Omental fat pad (tissue), 4 donors: Measurements from ENCODE around the gene PAK3. TPM values are rescaled to one million over a fixed set of nuclear protein-coding genes. Genes with fewer than 3 reads are reported as not detected.

ENCODE experiments used
- ATAC-seq: fragments of 150-250 bp; one replicate; pipeline ENCODE4 v1.9.1; 2016; ENCODE audit warnings: mild to moderate bottlenecking, moderate library complexity; ENCODE audit not compliant: low FRiP score
- DNase-seq: peaks from one replicate; pipeline ENCODE4 v3.0.0-alpha.2; 2019; ENCODE audit warnings: low spot score
- total RNA-seq, 4 donors: library from RNA; depleted of rRNA; stranded (reverse); fragments of >200 nt; gene quantifications; one replicate each; pipeline ENCODE4 v1.1.0, GENCODE V29; 2016
- TF ChIP-seq, protein P1 (sequence below), 3 donors: fragments of 450-650 bp; IDR thresholded peaks; one replicate each; pipeline ENCODE4 v1.5.1; 2016 to 2017; ENCODE audit warnings: antibody characterized with exemption in 3 of 3, mild to moderate bottlenecking in 3 of 3, moderate library complexity in 2 of 3

The PAK3 gene
- total RNA-seq, 4 donors from 2014 or later: 0.72 to 2.7 (median 1.5) TPM

- no peak for ATAC-seq
These were observed 31.0 kb downstream of the PAK3 start for GRCh38 chrX:111127038-111127437.

DNA sequence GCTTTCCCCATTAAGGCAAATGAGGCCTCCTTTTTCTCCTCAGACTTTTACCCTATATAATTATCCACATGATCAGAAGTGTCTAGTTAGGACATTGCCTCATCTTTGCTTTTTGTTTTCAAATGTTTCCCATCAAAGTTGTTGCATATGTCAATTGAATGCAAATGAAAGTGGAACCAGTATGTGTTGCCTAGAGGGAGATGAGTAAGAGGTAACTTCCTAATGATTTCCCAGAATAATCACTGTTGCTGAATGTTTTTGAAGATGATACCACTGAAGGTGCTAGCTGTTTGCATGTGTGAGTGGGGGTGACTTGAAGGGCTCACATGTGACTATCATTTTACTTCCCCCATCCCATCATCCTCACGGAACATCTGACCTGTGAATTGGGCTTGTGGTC, 33.9 kb downstream of the PAK3 start:
- TF ChIP-seq, protein P1, sequence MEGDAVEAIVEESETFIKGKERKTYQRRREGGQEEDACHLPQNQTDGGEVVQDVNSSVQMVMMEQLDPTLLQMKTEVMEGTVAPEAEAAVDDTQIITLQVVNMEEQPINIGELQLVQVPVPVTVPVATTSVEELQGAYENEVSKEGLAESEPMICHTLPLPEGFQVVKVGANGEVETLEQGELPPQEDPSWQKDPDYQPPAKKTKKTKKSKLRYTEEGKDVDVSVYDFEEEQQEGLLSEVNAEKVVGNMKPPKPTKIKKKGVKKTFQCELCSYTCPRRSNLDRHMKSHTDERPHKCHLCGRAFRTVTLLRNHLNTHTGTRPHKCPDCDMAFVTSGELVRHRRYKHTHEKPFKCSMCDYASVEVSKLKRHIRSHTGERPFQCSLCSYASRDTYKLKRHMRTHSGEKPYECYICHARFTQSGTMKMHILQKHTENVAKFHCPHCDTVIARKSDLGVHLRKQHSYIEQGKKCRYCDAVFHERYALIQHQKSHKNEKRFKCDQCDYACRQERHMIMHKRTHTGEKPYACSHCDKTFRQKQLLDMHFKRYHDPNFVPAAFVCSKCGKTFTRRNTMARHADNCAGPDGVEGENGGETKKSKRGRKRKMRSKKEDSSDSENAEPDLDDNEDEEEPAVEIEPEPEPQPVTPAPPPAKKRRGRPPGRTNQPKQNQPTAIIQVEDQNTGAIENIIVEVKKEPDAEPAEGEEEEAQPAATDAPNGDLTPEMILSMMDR (IDR thresholded peaks at IDR 0.05): no peak

More at GRCh38 chrX:111127038-111127437, 31.0 kb downstream of the PAK3 start:
- TF ChIP-seq, protein P1 (IDR thresholded peaks at IDR 0.05): no peak
- DNase-seq: no peak

DNA sequence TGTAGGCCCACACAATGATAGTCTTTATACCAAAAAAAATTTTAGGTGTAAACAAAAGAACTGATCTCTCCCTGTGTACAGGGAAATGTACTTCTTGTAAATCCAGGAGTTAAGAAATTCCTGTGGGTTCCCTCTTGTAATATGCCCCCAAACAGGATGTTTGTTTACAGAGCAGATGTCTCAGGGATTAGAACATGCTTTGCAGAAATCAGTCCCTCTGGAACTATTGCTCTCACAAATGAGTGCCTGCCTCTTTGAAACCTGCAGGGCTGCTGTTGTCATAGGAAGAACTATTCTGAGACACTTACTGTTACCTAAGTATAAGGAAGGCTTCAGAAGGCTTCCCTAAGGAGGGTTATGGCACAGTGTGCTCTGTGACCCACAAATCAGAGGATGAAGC, 35.6 kb downstream of the PAK3 start:
- no peak for ATAC-seq

More for the DNA sequence above, 33.9 kb downstream of the PAK3 start:
- DNase-seq (no peak), ATAC-seq (no peak)

DNA sequence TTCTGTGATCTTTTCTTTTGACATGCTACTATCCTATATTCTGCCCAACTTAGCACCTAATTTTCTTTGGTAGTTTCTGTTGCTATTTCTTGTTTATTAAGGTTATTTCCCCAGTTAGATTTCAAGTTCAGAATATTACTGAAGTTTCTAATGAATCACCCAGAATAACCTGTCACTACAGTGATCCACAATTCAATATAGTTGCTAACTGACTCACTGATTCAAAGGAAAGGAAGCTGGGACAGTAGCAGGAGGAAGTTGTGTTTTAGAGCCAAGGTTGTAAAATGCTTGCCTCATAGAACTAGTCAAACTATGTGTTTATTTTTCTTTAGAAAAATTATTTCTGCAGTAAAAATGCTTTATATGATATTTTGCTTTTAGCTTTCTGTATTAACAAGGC, 37.4 kb downstream of the PAK3 start:
- DNase-seq: no peak
- TF ChIP-seq, protein P1 (IDR thresholded peaks at IDR 0.05): no peak
- ATAC-seq: no peak

More for the DNA sequence above, 35.6 kb downstream of the PAK3 start:
- TF ChIP-seq, protein P1 (IDR thresholded peaks at IDR 0.05): no peak
- DNase-seq: no peak

GRCh38 chrX:111145878-111146277, 49.9 kb downstream of the PAK3 start:
- TF ChIP-seq, protein P1 (IDR thresholded peaks at IDR 0.05): no peak
- ATAC-seq: no peak
- no peak for DNase-seq

DNA sequence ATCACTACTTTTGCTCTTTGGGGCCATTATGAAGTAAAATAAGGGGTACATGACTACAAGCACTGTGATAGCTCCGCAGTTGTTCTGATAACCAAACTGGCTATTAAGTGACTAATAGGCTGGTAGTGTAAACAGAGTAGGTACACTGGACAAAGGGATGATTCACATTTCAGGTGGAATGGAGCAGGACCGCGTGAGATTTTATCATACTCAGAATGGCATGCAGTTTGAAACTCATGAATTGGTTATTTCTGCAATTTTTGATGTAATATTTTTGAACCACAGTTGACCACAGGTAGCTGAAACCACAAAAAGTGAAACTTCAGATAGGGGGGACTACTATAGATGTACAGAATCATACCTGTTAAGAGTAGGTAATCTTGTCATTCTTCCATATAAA, 55.8 kb downstream of the PAK3 start:
- ATAC-seq (no peak), DNase-seq (no peak)
- TF ChIP-seq, protein P1 (IDR thresholded peaks at IDR 0.05): no peak

DNA sequence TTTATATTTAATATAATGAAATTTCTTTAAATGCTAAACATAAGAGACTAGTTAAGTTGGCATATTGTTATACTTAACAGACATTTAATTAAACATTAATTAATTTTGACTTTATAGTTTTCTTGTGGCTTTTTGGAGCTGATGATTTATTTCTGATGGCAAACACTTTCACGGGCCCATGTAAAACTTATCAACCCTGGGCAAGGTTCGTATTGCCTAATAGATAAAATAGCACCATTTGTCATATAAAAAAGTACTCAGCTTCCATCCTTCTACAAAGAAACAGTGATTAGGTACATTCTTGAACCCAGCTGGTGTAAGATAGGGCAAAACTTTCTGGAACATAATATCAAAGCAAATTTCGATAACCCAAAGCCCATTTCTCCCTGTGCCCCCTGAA, 63.2 kb downstream of the PAK3 start:
- DNase-seq (no peak), ATAC-seq (no peak)
- TF ChIP-seq, protein P1 (IDR thresholded peaks at IDR 0.05): no peak
